Liver (tissue), 3 donors: Measurements from ENCODE around the gene RB1.

Source experiments
- CTCF ChIP-seq: fragments of 150-350 bp; IDR thresholded peaks from 2 replicates; pipeline ENCODE4 v1.5.1; 2017; ENCODE audit warnings: improper control_type of control experiment, low read depth, low read length; ENCODE audit not compliant: missing input control
- EGR1 ChIP-seq, 2 donors: IDR thresholded peaks; 2 replicates each; pipeline ENCODE4 v1.6.1; 2016 to 2018; ENCODE audit warnings: antibody characterized with exemption in 2 of 2, low read depth in 2 of 2
- FOXA1 ChIP-seq: IDR thresholded peaks from 2 replicates; pipeline ENCODE4 v1.6.1; 2016; ENCODE audit warnings: antibody characterized with exemption
- GABPA ChIP-seq, 2 donors: IDR thresholded peaks in 1 of 2; conservative IDR thresholded peaks in 1 of 2; 2 replicates each; pipeline ENCODE4 v1.6.1; 2016; ENCODE audit warnings: antibody characterized with exemption in 2 of 2, mild to moderate bottlenecking in 1 of 2, moderate library complexity in 1 of 2
- MAX ChIP-seq: IDR thresholded peaks from 2 replicates; pipeline ENCODE4 v1.6.1; 2016; ENCODE audit warnings: antibody characterized with exemption
- RAD21 ChIP-seq, 2 donors: IDR thresholded peaks; 2 replicates each; pipeline ENCODE4 v1.6.1; 2016; ENCODE audit warnings: antibody characterized with exemption in 2 of 2, mild to moderate bottlenecking in 2 of 2
- TAF1 ChIP-seq: conservative IDR thresholded peaks from 2 replicates; pipeline ENCODE4 v1.6.1; 2016; ENCODE audit warnings: antibody characterized with exemption, mild to moderate bottlenecking
- YY1 ChIP-seq: IDR thresholded peaks from 2 replicates; pipeline ENCODE4 v1.6.1; 2016; ENCODE audit warnings: antibody characterized with exemption, mild to moderate bottlenecking
- donor health status: healthy.
- donor health status: healthy.

- TF ChIP-seq YY1 (no peak), EGR1 (IDR thresholded peaks at IDR 0.05; ENCODE audit: low read depth in 2 of 2) (no peak), GABPA (IDR thresholded peaks at IDR 0.05 in 1 of 2, conservative IDR thresholded peaks at IDR 0.05 in 1 of 2) (no peak), FOXA1 (no peak), MAX (no peak), RAD21 (IDR thresholded peaks at IDR 0.05) (no peak), CTCF (no peak), TAF1 (no peak)
Observed at GRCh38 chr13:48400090-48400694, 96.6 kb downstream of the RB1 start.
